K562 (cell line): ENCODE data around the gene AHCYL2. TPM values are rescaled to one million over a fixed set of nuclear protein-coding genes. Genes with fewer than 3 reads are reported as not detected.

Source experiments
- ATAC-seq: fragments of 200-7000 bp; cut with Tn5 transposase; 3 replicates; pipeline ENCODE4 v1.9.1; 2020; ENCODE audit warnings: moderate library complexity
- BruUV-seq: library from RNA; stranded (reverse); fragments of 400-500 nt; replicated peaks from 2 replicates; lab custom pipeline; 2021; lab: Mats Ljungman, UMichigan
- CTCF ChIA-PET: fragments of 300-600 bp; formaldehyde crosslinking; extraction: SDS; loops from one replicate; lab custom pipeline; 2021; ENCODE audit warnings: low intra/inter-chr PET ratio; lab: Yijun Ruan, JAX
- POLR2A ChIA-PET: fragments of 300-600, 350-650 bp; sonication (Branson Sonifier 250); formaldehyde crosslinking; extraction: SDS; loops from one replicate; lab custom pipeline; 2021; ENCODE audit warnings: antibody characterized with exemption, inconsistent platforms; lab: Yijun Ruan, JAX
- DNase-seq, 4 experiments: peaks; one replicate each; pipeline versions ENCODE4 v3.0.0 to v3.0.0-alpha.2; 2011 to 2018; ENCODE audit warnings: low spot score in 3 of 4, mixed read lengths in 3 of 4; ENCODE audit errors: extremely low read depth in 1 of 4
- FAIRE-seq: peaks from 2 replicates; lab custom pipeline; 2011; peaks lifted over from hg19 to GRCh38; lab: Jason Lieb, UNC
- H2AFZ ChIP-seq: 2 replicates; pipeline ENCODE4 v1.6.0; 2011; ENCODE audit warnings: low read depth, low read length, control low read depth, inconsistent platforms
- H3K27ac ChIP-seq: fragments of 200-600 bp; 3 replicates; pipeline ENCODE4 v1.8.0; 2011; ENCODE audit warnings: low read depth, mild to moderate bottlenecking, control low read depth, inconsistent platforms, low read length, moderate library complexity, mixed read lengths; ENCODE audit errors: extremely low read depth
- H3K27me3 ChIP-seq, 2 experiments: fragments of 300-600 bp in 1 of 2; 2 replicates in 1 of 2; 3 replicates in 1 of 2; pipeline versions ENCODE4 v1.6.0 to v1.8.0; 2011; ENCODE audit warnings: inconsistent platforms in 2 of 2, low read length in 2 of 2, mild to moderate bottlenecking in 1 of 2, mixed read lengths in 1 of 2, moderate library complexity in 1 of 2; ENCODE audit not compliant: control insufficient read depth in 2 of 2, insufficient read depth in 2 of 2
- H3K36me3 ChIP-seq: fragments of 300-600 bp; 3 replicates; pipeline ENCODE4 v1.8.0; 2011; ENCODE audit warnings: mild to moderate bottlenecking, low read length, inconsistent platforms; ENCODE audit not compliant: control insufficient read depth, insufficient read depth
- H3K4me1 ChIP-seq, 2 experiments: fragments of 200-600 bp in 1 of 2; replicated peaks in 1 of 2; 2 replicates in 1 of 2; 3 replicates in 1 of 2; pipeline versions ENCODE4 v1.5.1 to v1.8.0; 2011; ENCODE audit warnings: inconsistent platforms in 2 of 2, low read length in 2 of 2, mild to moderate bottlenecking in 1 of 2, mixed read lengths in 1 of 2, moderate library complexity in 1 of 2; ENCODE audit not compliant: control insufficient read depth in 2 of 2, insufficient read depth in 2 of 2
- H3K4me2 ChIP-seq: 2 replicates; pipeline ENCODE4 v1.6.1; 2011; ENCODE audit warnings: low read length, control low read depth, inconsistent platforms, mixed read lengths; ENCODE audit not compliant: insufficient read depth
- H3K4me3 ChIP-seq: fragments of 200-600 bp; sonication (generic), shearing (Covaris generic); 2 replicates; pipeline ENCODE4 v1.5.1; 2016; ENCODE audit warnings: control low read depth, inconsistent platforms
- H3K79me2 ChIP-seq: fragments of 200-600 bp; 3 replicates; pipeline ENCODE4 v1.8.0; 2011; ENCODE audit warnings: low read length, inconsistent platforms; ENCODE audit not compliant: control insufficient read depth, insufficient read depth
- H3K9ac ChIP-seq, 2 experiments: 2 replicates each; pipeline versions ENCODE4 v1.6.0 to v1.6.1; 2011; ENCODE audit warnings: low read depth in 2 of 2, low read length in 2 of 2, control low read depth in 1 of 2, inconsistent platforms in 1 of 2, mild to moderate bottlenecking in 1 of 2, mixed read lengths in 1 of 2; ENCODE audit not compliant: insufficient read depth in 1 of 2
- H3K9me1 ChIP-seq: one replicate; pipeline ENCODE4 v1.6.0; 2011; ENCODE audit warnings: inconsistent platforms, mild to moderate bottlenecking, low read length, moderate library complexity; ENCODE audit not compliant: control insufficient read depth, insufficient read depth
- H3K9me3 ChIP-seq: replicated peaks from 2 replicates; pipeline ENCODE4 v1.5.1; 2011; ENCODE audit warnings: low read depth, low read length, inconsistent platforms; ENCODE audit not compliant: control insufficient read depth, insufficient read depth
- H4K20me1 ChIP-seq: replicated peaks from 2 replicates; pipeline ENCODE4 v1.6.1; 2011; ENCODE audit warnings: low read length, inconsistent platforms, mixed read lengths; ENCODE audit not compliant: control insufficient read depth, insufficient read depth
- BMI1 ChIP-seq: fragments of 150-350 bp; IDR thresholded peaks from 2 replicates; pipeline ENCODE4 v1.6.1; 2014; ENCODE audit warnings: low read length
- C11orf30 ChIP-seq: fragments of 450-650 bp; IDR thresholded peaks from 2 replicates; pipeline ENCODE4 v1.6.1; 2016; ENCODE audit warnings: low read depth, mild to moderate bottlenecking
- CREM ChIP-seq: IDR thresholded peaks from 2 replicates; pipeline ENCODE4 v1.6.1; 2014; ENCODE audit warnings: antibody characterized with exemption, low read depth
- DACH1 ChIP-seq: fragments of 450-650 bp; IDR thresholded peaks from 2 replicates; pipeline ENCODE4 v1.6.1; 2018; ENCODE audit not compliant: partially characterized antibody
- JUNB ChIP-seq: fragments of 450-650 bp; formaldehyde crosslinking; conservative IDR thresholded peaks from 2 replicates; pipeline ENCODE4 v1.4.0; 2020; ENCODE audit warnings: mild to moderate bottlenecking
- MAFG ChIP-seq: fragments of 450-650 bp; conservative IDR thresholded peaks from 2 replicates; pipeline ENCODE4 v1.6.1; 2016; ENCODE audit warnings: missing genetic modification characterization, missing compliant biosample characterization
- NCOR1 ChIP-seq: fragments of 450-650 bp; IDR thresholded peaks from 2 replicates; pipeline ENCODE4 v1.6.1; 2016; ENCODE audit warnings: mild to moderate bottlenecking, moderate library complexity
- NUFIP1 ChIP-seq: fragments of 450-650 bp; IDR thresholded peaks from 2 replicates; pipeline ENCODE4 v1.6.1; 2018; ENCODE audit not compliant: partially characterized antibody
- RBM25 ChIP-seq: fragments of 200-400 bp; formaldehyde crosslinking; IDR thresholded peaks from 2 replicates; pipeline ENCODE4 v1.6.1; 2018; ENCODE audit warnings: low read length, low read depth, moderate library complexity; ENCODE audit not compliant: severe bottlenecking
- SIN3B ChIP-seq: fragments of 450-650 bp; IDR thresholded peaks from 2 replicates; pipeline ENCODE4 v1.6.1; 2017; ENCODE audit warnings: low read depth, mild to moderate bottlenecking, moderate library complexity
- SMARCC2 ChIP-seq: fragments of 450-650 bp; IDR thresholded peaks from 2 replicates; pipeline ENCODE4 v1.6.1; 2017; ENCODE audit warnings: antibody characterized with exemption, moderate library complexity, mild to moderate bottlenecking, low read depth
- ZBED1 ChIP-seq: IDR thresholded peaks from 2 replicates; pipeline ENCODE4 v1.6.1; 2014
- ZNF12 ChIP-seq: sonication (generic); formaldehyde crosslinking; IDR thresholded peaks from 2 replicates; pipeline ENCODE4 v1.4.0; 2020; ENCODE audit warnings: mild to moderate bottlenecking, missing genetic modification reagents
- ZNF316 ChIP-seq: fragments of 450-650 bp; IDR thresholded peaks from 2 replicates; pipeline ENCODE4 v1.6.1; 2016
- WGBS: fragments of 100-300 bp; shearing (Covaris generic); methylation state at CpG from one replicate; pipeline ENCODE4 v1.1.6; 2016; ENCODE audit warnings: low coverage, mixed read lengths; ENCODE audit not compliant: insufficient coverage; ENCODE audit errors: missing lambda C conversion rate; 5-methylcytosine and 5-hydroxymethylcytosine counted together
- in situ Hi-C: fragments of 300-500 bp; cut with MboI; formaldehyde crosslinking; loops from 4 replicates; pipeline ENCODE4 v1.15.0; 2018; ENCODE audit warnings: inconsistent platforms, mixed read lengths
- intact Hi-C: fragments of 100-400 bp; cut with micrococcal nuclease; formaldehyde crosslinking; loops from 2 replicates; pipeline ENCODE4 v1.14.2; 2022
- polyA plus RNA-seq, 8 experiments: library from polyadenylated mRNA; depleted of rRNA in 4 of 8; stranded (reverse) in 5 of 8; unstranded in 3 of 8; fragments of >200 nt; fragmentation: Nextera tagmentation in 2 of 8; fragmentation: Illumina TruSeq in 1 of 8; extraction: Ambion mirVana in 2 of 8; extraction: Trizol in 1 of 8; gene quantifications; 2 replicates each; pipeline versions ENCODE4 v1.2.1 to v1.2.3, GENCODE V29; 2011 to 2014; ENCODE audit warnings: inconsistent platforms in 1 of 8, missing spikeins in 1 of 8
- total RNA-seq, 7 experiments: library from RNA; depleted of rRNA in 6 of 7; stranded (reverse); fragments of >200 nt in 6 of 7; fragmentation: Illumina TruSeq in 2 of 7; extraction: Trizol in 2 of 7; gene quantifications; 2 replicates each; pipeline versions ENCODE4 v1.2.1 to v1.2.3, GENCODE V29; 2011 to 2021; ENCODE audit warnings: low replicate concordance in 1 of 7

Gene AHCYL2
- total and polyA plus RNA-seq, 9 of the 15 experiments (the other 6 are each of a cell fraction or from before 2014, with no cell fraction given) = 0.93 to 10.5 (median 5.2) TPM

- no TSS peak for BruUV-seq
- CTCF ChIA-PET = no interaction called here
Observed at GRCh38 chr7:129381710-129382484, 157.1 kb downstream of the AHCYL2 start.

GRCh38 chr7:129383542-129384132, 158.8 kb downstream of the AHCYL2 start:
- H3K36me3 ChIP-seq = no peaks in the 10 kb centered on the region
- ChIA-PET CTCF (no interaction called here), POLR2A (no interaction called here)
- H3K4me1 ChIP-seq = no peaks in the 10 kb centered on the region
- no peak overlapping the region for H2AFZ ChIP-seq
- FAIRE-seq (no peak), DNase-seq (no peak), ATAC-seq (peak; percentile 50; the same call in 2 of the 3 replicates)
- H3K9ac ChIP-seq = no peak overlapping the region
- H3K4me2 ChIP-seq = no peak overlapping the region
- no peak overlapping the region for H3K27ac ChIP-seq
- no peaks in the 10 kb centered on the region for H3K79me2 ChIP-seq
- no peaks in the 10 kb centered on the region for H3K9me3 ChIP-seq
- no peaks in the 10 kb centered on the region for H3K27me3 ChIP-seq
- no peak for TF ChIP-seq ZNF12 (CRISPR knock-in tag)
- peak; percentile 54; the same call in 1 of the 2 replicates for TF ChIP-seq C11orf30
- TF ChIP-seq ZNF316 = peak; percentile 74
- TF ChIP-seq SIN3B = no peak
- no peak for TF ChIP-seq ZBED1
- TF ChIP-seq BMI1 = no peak
- 0 out of 2 replicates have a peak, but pooled peaks have one; percentile 33 for TF ChIP-seq MAFG (tag)
- 0 out of 2 replicates have a peak, but pooled peaks have one; percentile 13 for TF ChIP-seq NCOR1
- no peak for TF ChIP-seq JUNB (CRISPR knock-in tag)
- no peak for TF ChIP-seq DACH1
- no peak for TF ChIP-seq SMARCC2
- no peak for TF ChIP-seq NUFIP1
- H4K20me1 ChIP-seq = no peaks in the 10 kb centered on the region
- WGBS = 28% methylated on average over 3 of the region's 3 CpGs
- no peak overlapping the region for H3K4me3 ChIP-seq
- intact Hi-C loops = no loop called here
- in situ Hi-C loops = no loop called here
- no TSS peak for BruUV-seq
- H3K9me1 ChIP-seq = no peaks in the 10 kb centered on the region

More at GRCh38 chr7:129381710-129382484, 157.1 kb downstream of the AHCYL2 start:
- WGBS = 73% methylated on average over 9 of the region's 9 CpGs
- in situ Hi-C loops (no loop called here), intact Hi-C loops (no loop called here)
- no peaks in the 10 kb centered on the region for H3K4me1 ChIP-seq
- no peak for ATAC-seq
- DNase-seq = no peak
- no peaks in the 10 kb centered on the region for H3K79me2 ChIP-seq
- POLR2A ChIA-PET = interaction anchor here (1.2 kb wide), 1 partner anchor 22 kb away, joined by 3 read pairs; no protein-coding TSS in a partner anchor
- H3K9me1 ChIP-seq = no peaks in the 10 kb centered on the region
- H3K9ac ChIP-seq = no peak overlapping the region
- no peaks in the 10 kb centered on the region for H3K9me3 ChIP-seq
- FAIRE-seq = no peak
- TF ChIP-seq CREM (no peak), RBM25 (peak; percentile 94)
- H3K27ac ChIP-seq = no peak overlapping the region
- H2AFZ ChIP-seq = no peak overlapping the region
- H3K4me2 ChIP-seq = no peak overlapping the region
- no peaks in the 10 kb centered on the region for H3K36me3 ChIP-seq
- H4K20me1 ChIP-seq = no peaks in the 10 kb centered on the region
- H3K27me3 ChIP-seq = no peaks in the 10 kb centered on the region
- no peak overlapping the region for H3K4me3 ChIP-seq
